ENCODE measurements around the gene IFT81. TPM values are rescaled to one million over a fixed set of nuclear protein-coding genes. Genes with fewer than 3 reads are reported as not detected.

IFT81 gene
- total RNA-seq, 5 donors from 2014 or later (not counting 1 experiment from before 2014, with no cell fraction given), result 0.73 to 2.3 (median 1.5) TPM

- WGBS (ENCODE audit: insufficient coverage), result no CpG with 5 or more reads among the region's 3 CpGs
- Histone ChIP-seq H3K9me3 (no peaks in the 10 kb centered on the region), H3K4me3 (ENCODE audit: control insufficient read depth in 1 of 2, extremely low read depth in 1 of 2, low read length in 1 of 2) (no peak overlapping the region), H3K27ac (ENCODE audit: low read length) (no peak overlapping the region), H3K27me3 (replicated peaks in 1 of 2; ENCODE audit: control insufficient read depth in 2 of 2, extremely low read depth in 1 of 2, insufficient read depth in 2 of 2, low read length in 1 of 2) (no peaks in the 10 kb centered on the region), H3K4me1 (ENCODE audit: control insufficient read depth in 1 of 2, extremely low read depth in 1 of 2, insufficient read depth in 2 of 2, low read length in 2 of 2) (no peaks in the 10 kb centered on the region), H3K36me3 (ENCODE audit: control insufficient read depth in 2 of 2, extremely low read depth in 1 of 2, insufficient read depth in 1 of 2, low read length in 1 of 2) (no peaks in the 10 kb centered on the region)
- no peak for DNase-seq
- POLR2A ChIA-PET, result interaction anchor here in 1 of 2 donors (0.6 kb wide), 2 partner anchors 66 to 1355 kb away, joined by 3 to 4 read pairs; no protein-coding TSS in a partner anchor
- H3K9me3 Mint-ChIP-seq, result no peaks in the 10 kb centered on the region
- CTCF ChIA-PET, result interaction anchor here in 1 of 2 donors (0.7 kb wide), 2 partner anchors 21 to 211 kb away, joined by 3 to 5 read pairs; no protein-coding TSS in a partner anchor
- H3K4me3 Mint-ChIP-seq, result no peak overlapping the region
- H3K27me3 Mint-ChIP-seq, result no peaks in the 10 kb centered on the region
- no peaks in the 10 kb centered on the region for H3K36me3 Mint-ChIP-seq
- ATAC-seq (replicated peaks in 1 of 4), result no peak
- H3K27ac Mint-ChIP-seq, result no peak overlapping the region
- H3K4me1 Mint-ChIP-seq, result peaks cover 6 to 10% (median 6%) of the 10 kb centered on the region in 3 donors
These were observed 13.6 kb downstream of the IFT81 start for GRCh38 chr12:110137786-110138185.

GRCh38 chr12:110141389-110141788 is 17.2 kb downstream of the IFT81 start:
- no peaks in the 10 kb centered on the region for H3K36me3 Mint-ChIP-seq

GRCh38 chr12:110146986-110147385 is 22.8 kb downstream of the IFT81 start:
- no peak for ATAC-seq (replicated peaks in 1 of 4)
- CTCF ChIA-PET, result interaction anchor here in 1 of 2 donors (0.6 kb wide), 1 partner anchor 172 kb away, joined by 6 read pairs; no protein-coding TSS in a partner anchor
- no peaks in the 10 kb centered on the region for H3K27me3 ChIP-seq (replicated peaks in 1 of 2; ENCODE audit: control insufficient read depth in 2 of 2, extremely low read depth in 1 of 2, insufficient read depth in 2 of 2, low read length in 1 of 2)
- no peak overlapping the region for H3K27ac ChIP-seq (ENCODE audit: low read length)
- H3K9me3 ChIP-seq, result no peaks in the 10 kb centered on the region
- Mint-ChIP-seq H3K4me1 (peaks cover 0 to 8% (median 7%) of the 10 kb centered on the region in 3 donors), H3K4me3 (no peak overlapping the region), H3K27ac (no peak overlapping the region), H3K27me3 (no peaks in the 10 kb centered on the region), H3K36me3 (peaks cover 10% of the 10 kb centered on the region), H3K9me3 (no peaks in the 10 kb centered on the region)
- H3K4me3 ChIP-seq (ENCODE audit: control insufficient read depth in 1 of 2, extremely low read depth in 1 of 2, low read length in 1 of 2), result no peak overlapping the region
- no peak for DNase-seq
- POLR2A ChIA-PET, result no interaction called here
- no peaks in the 10 kb centered on the region for H3K36me3 ChIP-seq (ENCODE audit: control insufficient read depth in 2 of 2, extremely low read depth in 1 of 2, insufficient read depth in 1 of 2, low read length in 1 of 2)
- no CpG with 5 or more reads among the region's 2 CpGs for WGBS (ENCODE audit: insufficient coverage)
- no peaks in the 10 kb centered on the region for H3K4me1 ChIP-seq (ENCODE audit: control insufficient read depth in 1 of 2, extremely low read depth in 1 of 2, insufficient read depth in 2 of 2, low read length in 2 of 2)

More at GRCh38 chr12:110141389-110141788, 17.2 kb downstream of the IFT81 start:
- ATAC-seq (replicated peaks in 1 of 4) (no peak), DNase-seq (no peak)
- H3K27ac ChIP-seq (ENCODE audit: low read length), result no peak overlapping the region
- Mint-ChIP-seq H3K4me1 (no peaks in the 10 kb centered on the region), H3K9me3 (no peaks in the 10 kb centered on the region), H3K27me3 (no peaks in the 10 kb centered on the region), H3K27ac (no peak overlapping the region), H3K4me3 (no peak overlapping the region)
- ChIA-PET POLR2A (no interaction called here), CTCF (no interaction called here)
- no peak overlapping the region for H3K4me3 ChIP-seq (ENCODE audit: control insufficient read depth in 1 of 2, extremely low read depth in 1 of 2, low read length in 1 of 2)
- H3K9me3 ChIP-seq, result no peaks in the 10 kb centered on the region
- H3K27me3 ChIP-seq (replicated peaks in 1 of 2; ENCODE audit: control insufficient read depth in 2 of 2, extremely low read depth in 1 of 2, insufficient read depth in 2 of 2, low read length in 1 of 2), result no peaks in the 10 kb centered on the region
- no peaks in the 10 kb centered on the region for H3K4me1 ChIP-seq (ENCODE audit: control insufficient read depth in 1 of 2, extremely low read depth in 1 of 2, insufficient read depth in 2 of 2, low read length in 2 of 2)
- WGBS (ENCODE audit: insufficient coverage), result 95% methylated on average over 3 of the region's 6 CpGs
- H3K36me3 ChIP-seq (ENCODE audit: control insufficient read depth in 2 of 2, extremely low read depth in 1 of 2, insufficient read depth in 1 of 2, low read length in 1 of 2), result no peaks in the 10 kb centered on the region

GRCh38 chr12:110149086-110149660 is 25.0 kb downstream of the IFT81 start:
- no peak for ATAC-seq (replicated peaks in 1 of 4)

GRCh38 chr12:110156766-110157165 is 32.6 kb downstream of the IFT81 start:
- DNase-seq (no peak), ATAC-seq (replicated peaks in 1 of 4) (no peak)
- Histone ChIP-seq H3K27ac (ENCODE audit: low read length) (no peak overlapping the region), H3K27me3 (replicated peaks in 1 of 2; ENCODE audit: control insufficient read depth in 2 of 2, extremely low read depth in 1 of 2, insufficient read depth in 2 of 2, low read length in 1 of 2) (no peaks in the 10 kb centered on the region), H3K4me1 (ENCODE audit: control insufficient read depth in 1 of 2, extremely low read depth in 1 of 2, insufficient read depth in 2 of 2, low read length in 2 of 2) (no peaks in the 10 kb centered on the region), H3K36me3 (ENCODE audit: control insufficient read depth in 2 of 2, extremely low read depth in 1 of 2, insufficient read depth in 1 of 2, low read length in 1 of 2) (no peaks in the 10 kb centered on the region), H3K4me3 (ENCODE audit: control insufficient read depth in 1 of 2, extremely low read depth in 1 of 2, low read length in 1 of 2) (no peak overlapping the region), H3K9me3 (peaks cover 2% of the 10 kb centered on the region)
- Mint-ChIP-seq H3K4me1 (peaks cover 0 to 10% (median 4%) of the 10 kb centered on the region in 3 donors), H3K27ac (no peak overlapping the region), H3K36me3 (peaks cover 13% of the 10 kb centered on the region), H3K27me3 (no peaks in the 10 kb centered on the region), H3K4me3 (no peak overlapping the region), H3K9me3 (peaks cover 5 to 14% (median 9%) of the 10 kb centered on the region in 3 donors)
- POLR2A ChIA-PET, result no interaction called here
- WGBS (ENCODE audit: insufficient coverage), result 100% methylated on average over 2 of the region's 2 CpGs
- CTCF ChIA-PET, result no interaction called here

More at GRCh38 chr12:110149086-110149660, 25.0 kb downstream of the IFT81 start:
- Histone ChIP-seq H3K27ac (ENCODE audit: low read length) (no peak overlapping the region), H3K4me3 (ENCODE audit: control insufficient read depth in 1 of 2, extremely low read depth in 1 of 2, low read length in 1 of 2) (no peak overlapping the region), H3K27me3 (replicated peaks in 1 of 2; ENCODE audit: control insufficient read depth in 2 of 2, extremely low read depth in 1 of 2, insufficient read depth in 2 of 2, low read length in 1 of 2) (no peaks in the 10 kb centered on the region), H3K36me3 (ENCODE audit: control insufficient read depth in 2 of 2, extremely low read depth in 1 of 2, insufficient read depth in 1 of 2, low read length in 1 of 2) (no peaks in the 10 kb centered on the region), H3K9me3 (no peaks in the 10 kb centered on the region), H3K4me1 (ENCODE audit: control insufficient read depth in 1 of 2, extremely low read depth in 1 of 2, insufficient read depth in 2 of 2, low read length in 2 of 2) (no peaks in the 10 kb centered on the region)
- CTCF ChIA-PET, result interaction anchor here in 1 of 2 donors (0.6 kb wide), 1 partner anchor 89 kb away, joined by 4 read pairs; no protein-coding TSS in a partner anchor
- Mint-ChIP-seq H3K9me3 (no peaks in the 10 kb centered on the region), H3K4me3 (no peak overlapping the region), H3K27me3 (no peaks in the 10 kb centered on the region), H3K4me1 (peaks cover 0 to 8% (median 7%) of the 10 kb centered on the region in 3 donors), H3K36me3 (peaks cover 10% of the 10 kb centered on the region), H3K27ac (no peak overlapping the region)
- 75% methylated on average over 5 of the region's 10 CpGs for WGBS (ENCODE audit: insufficient coverage)
- peak in 1 of 35 experiments; percentile 3 for DNase-seq
- POLR2A ChIA-PET, result interaction anchor here in 1 of 2 donors (0.6 kb wide), 1 partner anchor 12 kb away, joined by 5 read pairs; no protein-coding TSS in a partner anchor

- H3K4me3 Mint-ChIP-seq, result no peak overlapping the region
- DNase-seq, result no peak
- H3K27me3 Mint-ChIP-seq, result no peaks in the 10 kb centered on the region
- no peak for ATAC-seq (replicated peaks in 1 of 4)
- Histone ChIP-seq H3K27me3 (replicated peaks in 1 of 2; ENCODE audit: control insufficient read depth in 2 of 2, extremely low read depth in 1 of 2, insufficient read depth in 2 of 2, low read length in 1 of 2) (no peaks in the 10 kb centered on the region), H3K4me1 (ENCODE audit: control insufficient read depth in 1 of 2, extremely low read depth in 1 of 2, insufficient read depth in 2 of 2, low read length in 2 of 2) (no peaks in the 10 kb centered on the region), H3K36me3 (ENCODE audit: control insufficient read depth in 2 of 2, extremely low read depth in 1 of 2, insufficient read depth in 1 of 2, low read length in 1 of 2) (no peaks in the 10 kb centered on the region), H3K4me3 (ENCODE audit: control insufficient read depth in 1 of 2, extremely low read depth in 1 of 2, low read length in 1 of 2) (no peak overlapping the region), H3K9me3 (peaks cover 2% of the 10 kb centered on the region), H3K27ac (ENCODE audit: low read length) (no peak overlapping the region)
- peaks cover 14% of the 10 kb centered on the region for H3K36me3 Mint-ChIP-seq
- H3K27ac Mint-ChIP-seq, result no peak overlapping the region
- H3K4me1 Mint-ChIP-seq, result peaks cover 0 to 10% (median 4%) of the 10 kb centered on the region in 3 donors
- ChIA-PET POLR2A (no interaction called here), CTCF (no interaction called here)
- H3K9me3 Mint-ChIP-seq, result peaks cover 5 to 14% (median 9%) of the 10 kb centered on the region in 3 donors
These were observed 33.4 kb downstream of the IFT81 start for GRCh38 chr12:110157539-110157938.
